GM12872 (cell line): ENCODE results near the gene CIROP.

Experiments used
- CTCF ChIP-seq: IDR thresholded peaks from 3 replicates; pipeline ENCODE4 v1.5.1; 2011; ENCODE audit warnings: low read depth, mild to moderate bottlenecking, low read length, moderate library complexity; ENCODE audit not compliant: insufficient read depth

CIROP gene

GRCh38 chr14:23056956-23057756, 47.6 kb downstream of the CIROP start, which contains the start of gene CDH24:
Gene CDH24, minus strand, starts transcription at chr14:23057520. Its CDS starts 1,787 bp downstream, at chr14:23055733.
- TF ChIP-seq CTCF, result no peak

GRCh38 chr14:23056145-23056955, 48.4 kb downstream of the CIROP start:
- TF ChIP-seq CTCF, result peak; percentile 92

- TF ChIP-seq CTCF, result no peak
Observed at GRCh38 chr14:23055621-23056144, 49.1 kb downstream of the CIROP start.

- TF ChIP-seq CTCF, result no peak
Observed at GRCh38 chr14:23055147-23055550, 49.6 kb downstream of the CIROP start.

- peak; percentile 61 for TF ChIP-seq CTCF
Observed at GRCh38 chr14:23054000-23054811, 50.6 kb downstream of the CIROP start.

- no peak for TF ChIP-seq CTCF
Observed at GRCh38 chr14:23053426-23053825, 51.4 kb downstream of the CIROP start.
